Stimulated activated naive CD4-positive, alpha-beta T cell (primary cell): ENCODE measurements around the gene NOTCH3.

Experiments
- DNase-seq, 6 experiments: peaks; one replicate each; lab custom pipeline; 2025; lab: John Stamatoyannopoulos, UW

The NOTCH3 gene

GRCh38 chr19:15123031-15123890, 77.5 kb downstream of the NOTCH3 start:
- DNase-seq: no peak

GRCh38 chr19:15122331-15123030, 78.3 kb downstream of the NOTCH3 start:
- DNase-seq: no peak

DNA sequence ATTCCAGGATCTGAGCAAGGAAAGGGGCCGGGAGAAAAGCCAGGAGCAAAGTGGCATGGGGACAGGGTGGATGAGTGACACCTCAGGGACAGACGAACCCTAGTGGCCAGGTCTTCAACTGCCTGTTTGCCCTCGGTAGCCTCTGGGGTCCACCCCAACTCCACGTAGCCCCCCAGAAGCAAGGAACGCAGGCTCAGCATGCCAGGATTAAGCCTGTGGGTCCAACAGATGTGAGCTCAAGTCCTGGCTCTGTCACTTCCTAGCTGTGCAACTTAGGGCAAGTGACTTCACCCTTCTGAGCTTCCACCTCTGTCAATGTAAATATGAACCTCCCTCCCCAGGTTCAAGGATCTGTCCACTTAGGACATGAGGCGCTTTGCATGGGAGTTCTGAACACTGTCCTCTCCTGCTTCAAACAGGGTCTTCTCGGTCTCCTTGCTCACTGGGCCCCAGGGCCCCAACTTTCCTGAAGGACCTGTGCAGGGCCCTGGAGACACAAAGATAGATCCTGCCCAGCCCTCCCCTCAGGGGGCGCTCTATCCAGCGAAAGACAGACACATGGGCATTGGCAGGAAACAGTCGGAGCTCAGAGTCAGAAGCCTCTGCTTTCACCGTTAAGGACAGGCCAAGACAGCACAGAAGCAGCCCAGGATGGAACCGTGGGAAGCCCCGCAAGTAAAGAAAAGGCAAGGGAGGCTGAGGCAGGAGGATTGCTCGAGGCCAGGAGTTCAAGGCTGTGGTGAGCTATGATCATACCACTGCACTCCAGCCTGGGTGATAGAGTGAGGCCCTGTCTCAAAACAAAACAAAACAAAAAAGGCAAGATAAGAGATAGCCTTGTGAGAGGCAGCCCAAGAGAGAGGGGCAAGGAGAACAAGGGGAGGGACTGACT, 80.4 kb downstream of the NOTCH3 start:
- no peak for DNase-seq

DNA sequence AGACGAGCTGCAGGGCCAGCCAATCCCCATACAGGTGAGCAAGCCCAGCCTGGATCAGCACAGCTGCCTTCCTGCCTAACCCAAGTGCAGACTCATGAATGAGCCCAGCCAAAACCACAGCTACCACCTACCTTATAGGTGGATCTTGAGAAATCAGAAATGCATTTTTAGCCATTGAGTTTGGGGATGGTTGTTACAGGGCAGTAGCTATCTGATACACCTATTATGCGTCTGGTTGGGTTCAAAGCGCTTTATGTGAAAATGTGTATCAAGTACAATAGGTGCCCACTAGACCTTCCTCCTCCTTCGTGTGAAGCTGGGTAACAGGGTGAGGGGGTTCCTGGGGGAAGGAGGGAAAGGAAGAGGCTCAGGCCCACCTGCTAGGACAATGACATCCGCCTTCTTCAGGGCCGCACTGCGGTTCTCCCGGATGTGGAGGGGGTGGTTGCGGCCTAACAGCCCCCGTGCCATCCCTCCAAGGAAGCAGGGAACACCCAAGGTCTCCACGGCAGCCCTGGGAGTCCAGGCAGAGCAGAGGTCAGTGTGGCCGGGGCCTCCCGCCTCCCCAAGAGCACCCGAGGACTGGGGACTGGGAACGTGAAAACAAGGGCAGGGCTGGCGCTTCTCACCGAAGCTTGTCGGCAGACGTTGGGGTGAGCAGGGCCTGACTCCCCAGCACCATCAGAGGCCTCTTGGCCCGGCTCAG, 81.9 kb downstream of the NOTCH3 start:
- no peak for DNase-seq

DNA sequence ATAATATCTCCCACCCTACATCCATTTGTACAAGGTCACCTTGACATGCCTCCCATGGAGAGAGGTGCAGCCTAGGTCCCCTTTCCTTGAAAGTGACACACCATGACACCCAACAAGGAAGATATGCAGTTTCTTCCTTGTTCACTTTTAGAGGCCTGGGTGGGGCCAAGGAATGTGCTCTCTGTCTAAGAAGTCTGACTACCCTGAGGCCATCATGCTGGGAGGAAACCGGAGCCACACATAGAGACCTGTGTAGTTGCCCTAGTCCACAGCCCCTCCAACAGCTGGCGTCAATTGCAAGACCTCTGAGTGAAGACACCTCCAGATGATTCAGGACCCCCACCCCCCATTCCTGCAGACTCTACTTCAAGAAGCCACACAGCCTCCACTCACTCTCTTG, 82.5 kb downstream of the NOTCH3 start:
- DNase-seq: no peak

GRCh38 chr19:15116856-15117255, 83.9 kb downstream of the NOTCH3 start:
- DNase-seq: no peak

GRCh38 chr19:15115762-15116615, 84.8 kb downstream of the NOTCH3 start:
- no peak for DNase-seq

- no peak for DNase-seq
Measured at GRCh38 chr19:15115080-15115479, 85.7 kb downstream of the NOTCH3 start.

DNA sequence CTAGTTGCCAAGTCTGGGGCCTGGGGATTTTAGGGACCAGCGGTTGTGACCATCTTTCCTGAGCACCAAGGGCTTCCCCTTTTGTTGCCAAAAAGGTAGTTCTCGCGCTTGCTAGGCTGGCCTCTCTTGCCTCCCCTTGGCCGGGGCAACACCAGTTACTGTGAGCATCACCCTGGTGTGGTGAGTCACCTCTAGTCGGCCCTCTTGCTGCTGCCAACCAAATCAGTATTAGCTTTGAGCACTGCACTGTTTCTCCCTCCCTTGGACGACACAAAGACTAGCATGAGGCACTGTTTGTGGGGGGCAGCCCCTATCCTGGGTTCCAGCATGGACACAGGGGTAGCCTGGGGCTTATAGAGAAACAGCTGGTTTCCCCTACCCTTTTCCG, 86.6 kb downstream of the NOTCH3 start:
- no peak for DNase-seq

DNA sequence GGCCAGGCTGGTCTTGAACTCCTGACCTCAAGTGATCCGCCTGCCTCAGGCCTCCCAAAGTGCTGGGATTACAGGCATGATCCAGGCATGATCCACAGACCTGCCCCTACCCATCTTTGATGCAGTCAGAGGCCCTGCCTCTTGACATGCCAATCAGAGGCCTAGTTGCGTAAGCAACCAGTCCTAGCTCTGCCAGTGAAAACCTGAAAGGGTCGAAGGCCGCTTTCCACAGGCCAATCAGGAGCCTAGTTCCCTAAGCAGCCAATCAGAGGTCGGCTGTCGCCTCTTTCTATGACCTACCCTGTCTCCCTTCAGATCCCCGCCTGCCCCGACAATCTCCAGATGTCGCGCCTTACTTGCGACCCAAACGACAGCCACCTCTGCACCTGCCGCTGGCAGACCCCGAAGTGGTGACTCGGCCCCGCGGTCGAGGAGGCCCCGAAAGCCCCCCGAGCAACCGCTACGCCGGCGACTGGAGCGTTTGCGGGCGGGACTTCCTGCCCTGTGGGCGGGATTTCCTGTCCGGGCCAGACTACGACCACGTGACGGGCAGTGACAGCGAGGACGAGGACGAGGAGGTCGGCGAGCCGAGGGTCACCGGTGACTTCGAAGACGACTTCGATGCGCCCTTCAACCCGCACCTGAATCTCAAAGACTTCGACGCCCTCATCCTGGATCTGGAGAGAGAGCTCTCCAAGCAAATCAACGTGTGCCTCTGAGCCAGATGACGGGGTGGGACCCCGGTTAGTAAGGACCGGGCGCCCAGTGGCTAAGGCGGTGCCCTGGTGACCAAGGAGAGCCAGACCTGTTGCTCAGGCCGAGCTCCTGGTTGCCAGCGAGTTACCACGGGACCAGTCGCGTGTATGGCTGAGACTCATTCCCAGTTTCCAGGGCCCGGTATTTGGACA, 87.3 kb downstream of the NOTCH3 start:
- no peak for DNase-seq

- no peak for DNase-seq
Measured at GRCh38 chr19:15112385-15112784, 88.4 kb downstream of the NOTCH3 start.

- no peak for DNase-seq
Measured at GRCh38 chr19:15111758-15112157, 89.0 kb downstream of the NOTCH3 start.

- DNase-seq: no peak
Measured at GRCh38 chr19:15110418-15110815, 90.4 kb downstream of the NOTCH3 start.

GRCh38 chr19:15109768-15110417, 90.9 kb downstream of the NOTCH3 start:
- DNase-seq: no peak
